K562 (cell line): ENCODE data around the gene YAF2. TPM values are rescaled to one million over a fixed set of nuclear protein-coding genes. Genes with fewer than 3 reads are reported as not detected.
A peak's percentile ranks its signal among the peaks of the same experiment; 100 is the strongest.

Experiments
- CEBPG ChIP-seq, 3 experiments: fragments of 200-800 bp in 1 of 3; sonication (Bioruptor generic) in 1 of 3; sonication (generic) in 1 of 3; formaldehyde crosslinking in 1 of 3; IDR thresholded peaks in 2 of 3; conservative IDR thresholded peaks in 1 of 3; 2 replicates each; pipeline versions ENCODE4 v1.6.1 to v1.8.0; 2016 to 2022; ENCODE audit warnings: missing compliant biosample characterization in 2 of 3, missing genetic modification characterization in 2 of 3, mild to moderate bottlenecking in 1 of 3, missing genetic modification reagents in 1 of 3
- GATAD2A ChIP-seq: fragments of 450-650 bp; IDR thresholded peaks from 2 replicates; pipeline ENCODE4 v1.6.1; 2017
- GTF2A2 ChIP-seq: IDR thresholded peaks from 2 replicates; pipeline ENCODE4 v1.6.1; 2016; ENCODE audit warnings: mild to moderate bottlenecking, missing genetic modification characterization, missing compliant biosample characterization
- HDAC2 ChIP-seq: fragments of 450-650 bp; IDR thresholded peaks from 2 replicates; pipeline ENCODE4 v1.6.1; 2016; ENCODE audit warnings: mild to moderate bottlenecking
- SNRNP70 ChIP-seq: fragments of 200-400 bp; formaldehyde crosslinking; optimal IDR thresholded peaks from 2 replicates; pipeline ENCODE3; 2017; ENCODE audit warnings: low read depth, low read length
- TBL1XR1 ChIP-seq, 2 experiments: IDR thresholded peaks; 2 replicates each; pipeline ENCODE4 v1.6.1; 2012; ENCODE audit warnings: improper control_type of control experiment in 2 of 2, low read length in 2 of 2, mild to moderate bottlenecking in 1 of 2
- ZNF699 ChIP-seq: fragments of 250-450 bp; sonication (Bioruptor Pico); IDR thresholded peaks from 2 replicates; pipeline ENCODE4 v1.8.0; 2021; ENCODE audit warnings: mild to moderate bottlenecking, moderate library complexity; ENCODE audit not compliant: insufficient replicate concordance
- polyA plus RNA-seq, 8 experiments: library from polyadenylated mRNA; depleted of rRNA in 4 of 8; stranded (reverse) in 5 of 8; unstranded in 3 of 8; fragments of >200 nt; fragmentation: Nextera tagmentation in 2 of 8; fragmentation: Illumina TruSeq in 1 of 8; extraction: Ambion mirVana in 2 of 8; extraction: Trizol in 1 of 8; gene quantifications; 2 replicates each; pipeline versions ENCODE4 v1.2.1 to v1.2.3, GENCODE V29; 2011 to 2014; ENCODE audit warnings: inconsistent platforms in 1 of 8, missing spikeins in 1 of 8
- total RNA-seq, 7 experiments: library from RNA; depleted of rRNA in 6 of 7; stranded (reverse); fragments of >200 nt in 6 of 7; fragmentation: Illumina TruSeq in 2 of 7; extraction: Trizol in 2 of 7; gene quantifications; 2 replicates each; pipeline versions ENCODE4 v1.2.1 to v1.2.3, GENCODE V29; 2011 to 2021; ENCODE audit warnings: low replicate concordance in 1 of 7
- TF ChIP-seq, protein P1 (sequence below): sonication (generic); formaldehyde crosslinking; IDR thresholded peaks from 2 replicates; pipeline ENCODE4 v1.4.0; 2020; ENCODE audit warnings: mild to moderate bottlenecking, missing genetic modification reagents
- TF ChIP-seq, protein P2 (sequence below): sonication (generic); formaldehyde crosslinking; IDR thresholded peaks from 2 replicates; pipeline ENCODE4 v1.8.0; 2022; ENCODE audit warnings: mild to moderate bottlenecking, missing genetic modification reagents
- TF ChIP-seq, protein P3 (sequence below), 2 experiments: fragments of 450-650 bp; formaldehyde crosslinking in 1 of 2; IDR thresholded peaks; 2 replicates each; pipeline versions ENCODE4 v1.4.0 to v1.6.1; 2014 to 2020; ENCODE audit warnings: mild to moderate bottlenecking in 2 of 2, borderline replicate concordance in 1 of 2, low read depth in 1 of 2

YAF2 gene
- total and polyA plus RNA-seq, 9 of the 15 experiments (the other 6 are each of a cell fraction or from before 2014, with no cell fraction given) = 10.6 to 26.4 (median 21.3) TPM

DNA sequence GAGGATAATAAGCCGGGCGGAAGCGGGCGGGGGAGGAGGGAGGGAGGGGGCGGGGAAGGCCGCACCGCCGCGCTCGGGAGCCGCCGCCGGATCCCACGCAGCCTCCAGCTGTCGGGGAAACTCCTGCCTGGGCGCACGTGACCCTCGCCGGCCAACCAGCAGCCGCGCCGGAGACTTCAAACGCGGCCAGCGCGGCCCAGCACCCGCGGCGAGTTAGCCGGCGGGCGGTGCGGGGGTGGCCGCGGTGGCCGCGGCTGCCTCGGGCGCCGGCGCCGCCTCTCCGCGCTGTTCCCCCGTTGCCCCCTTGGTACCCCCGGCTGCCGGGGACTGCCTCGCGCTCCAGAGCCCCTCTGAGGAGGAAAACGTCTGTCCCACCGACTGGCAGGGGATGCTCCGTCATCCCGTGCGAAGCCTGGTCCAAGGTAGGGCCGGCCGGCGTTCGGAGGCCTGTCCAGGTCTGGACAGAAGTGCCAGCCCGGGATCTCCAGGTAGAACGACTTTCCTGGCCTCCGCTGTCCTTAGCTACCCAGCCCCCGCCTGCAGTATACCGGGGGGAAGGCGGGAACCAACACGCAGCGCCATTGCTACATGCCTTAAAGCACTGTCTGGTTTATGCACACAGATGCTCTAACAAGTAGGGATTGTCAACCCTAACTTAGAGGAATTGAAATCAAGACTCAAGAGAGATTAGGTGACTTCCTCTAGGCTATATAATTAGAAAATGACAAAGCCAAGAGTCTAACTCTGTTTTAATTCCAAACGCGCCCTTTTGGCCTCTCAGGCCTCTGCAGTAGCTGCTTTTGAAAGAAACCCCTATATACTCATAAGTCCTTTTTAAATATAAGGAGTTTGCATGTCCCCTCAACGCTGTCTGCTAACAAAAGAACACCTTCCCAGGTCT is at the start of gene YAF2 (continued):
- TF ChIP-seq, protein P1, sequence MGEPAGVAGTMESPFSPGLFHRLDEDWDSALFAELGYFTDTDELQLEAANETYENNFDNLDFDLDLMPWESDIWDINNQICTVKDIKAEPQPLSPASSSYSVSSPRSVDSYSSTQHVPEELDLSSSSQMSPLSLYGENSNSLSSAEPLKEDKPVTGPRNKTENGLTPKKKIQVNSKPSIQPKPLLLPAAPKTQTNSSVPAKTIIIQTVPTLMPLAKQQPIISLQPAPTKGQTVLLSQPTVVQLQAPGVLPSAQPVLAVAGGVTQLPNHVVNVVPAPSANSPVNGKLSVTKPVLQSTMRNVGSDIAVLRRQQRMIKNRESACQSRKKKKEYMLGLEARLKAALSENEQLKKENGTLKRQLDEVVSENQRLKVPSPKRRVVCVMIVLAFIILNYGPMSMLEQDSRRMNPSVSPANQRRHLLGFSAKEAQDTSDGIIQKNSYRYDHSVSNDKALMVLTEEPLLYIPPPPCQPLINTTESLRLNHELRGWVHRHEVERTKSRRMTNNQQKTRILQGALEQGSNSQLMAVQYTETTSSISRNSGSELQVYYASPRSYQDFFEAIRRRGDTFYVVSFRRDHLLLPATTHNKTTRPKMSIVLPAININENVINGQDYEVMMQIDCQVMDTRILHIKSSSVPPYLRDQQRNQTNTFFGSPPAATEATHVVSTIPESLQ (CRISPR knock-in tag) = no peak
- TF ChIP-seq, protein P2, sequence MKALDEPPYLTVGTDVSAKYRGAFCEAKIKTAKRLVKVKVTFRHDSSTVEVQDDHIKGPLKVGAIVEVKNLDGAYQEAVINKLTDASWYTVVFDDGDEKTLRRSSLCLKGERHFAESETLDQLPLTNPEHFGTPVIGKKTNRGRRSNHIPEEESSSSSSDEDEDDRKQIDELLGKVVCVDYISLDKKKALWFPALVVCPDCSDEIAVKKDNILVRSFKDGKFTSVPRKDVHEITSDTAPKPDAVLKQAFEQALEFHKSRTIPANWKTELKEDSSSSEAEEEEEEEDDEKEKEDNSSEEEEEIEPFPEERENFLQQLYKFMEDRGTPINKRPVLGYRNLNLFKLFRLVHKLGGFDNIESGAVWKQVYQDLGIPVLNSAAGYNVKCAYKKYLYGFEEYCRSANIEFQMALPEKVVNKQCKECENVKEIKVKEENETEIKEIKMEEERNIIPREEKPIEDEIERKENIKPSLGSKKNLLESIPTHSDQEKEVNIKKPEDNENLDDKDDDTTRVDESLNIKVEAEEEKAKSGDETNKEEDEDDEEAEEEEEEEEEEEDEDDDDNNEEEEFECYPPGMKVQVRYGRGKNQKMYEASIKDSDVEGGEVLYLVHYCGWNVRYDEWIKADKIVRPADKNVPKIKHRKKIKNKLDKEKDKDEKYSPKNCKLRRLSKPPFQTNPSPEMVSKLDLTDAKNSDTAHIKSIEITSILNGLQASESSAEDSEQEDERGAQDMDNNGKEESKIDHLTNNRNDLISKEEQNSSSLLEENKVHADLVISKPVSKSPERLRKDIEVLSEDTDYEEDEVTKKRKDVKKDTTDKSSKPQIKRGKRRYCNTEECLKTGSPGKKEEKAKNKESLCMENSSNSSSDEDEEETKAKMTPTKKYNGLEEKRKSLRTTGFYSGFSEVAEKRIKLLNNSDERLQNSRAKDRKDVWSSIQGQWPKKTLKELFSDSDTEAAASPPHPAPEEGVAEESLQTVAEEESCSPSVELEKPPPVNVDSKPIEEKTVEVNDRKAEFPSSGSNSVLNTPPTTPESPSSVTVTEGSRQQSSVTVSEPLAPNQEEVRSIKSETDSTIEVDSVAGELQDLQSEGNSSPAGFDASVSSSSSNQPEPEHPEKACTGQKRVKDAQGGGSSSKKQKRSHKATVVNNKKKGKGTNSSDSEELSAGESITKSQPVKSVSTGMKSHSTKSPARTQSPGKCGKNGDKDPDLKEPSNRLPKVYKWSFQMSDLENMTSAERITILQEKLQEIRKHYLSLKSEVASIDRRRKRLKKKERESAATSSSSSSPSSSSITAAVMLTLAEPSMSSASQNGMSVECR = no peak
- TF ChIP-seq SNRNP70 (no peak), ZNF699 (CRISPR knock-in tag) (no peak), GTF2A2 (tag) (no peak), CEBPG (CRISPR knock-in tag; IDR thresholded peaks at IDR 0.05) (peak; percentile 14; the same call in 1 of the 2 replicates), CEBPG (tag; conservative IDR thresholded peaks at IDR 0.05 in 1 of 2, IDR thresholded peaks at IDR 0.05 in 1 of 2) (no peak), GATAD2A (no peak), HDAC2 (no peak), TBL1XR1 (IDR thresholded peaks at IDR 0.05; ENCODE audit: low read length in 2 of 2) (no peak)
- TF ChIP-seq, protein P3, sequence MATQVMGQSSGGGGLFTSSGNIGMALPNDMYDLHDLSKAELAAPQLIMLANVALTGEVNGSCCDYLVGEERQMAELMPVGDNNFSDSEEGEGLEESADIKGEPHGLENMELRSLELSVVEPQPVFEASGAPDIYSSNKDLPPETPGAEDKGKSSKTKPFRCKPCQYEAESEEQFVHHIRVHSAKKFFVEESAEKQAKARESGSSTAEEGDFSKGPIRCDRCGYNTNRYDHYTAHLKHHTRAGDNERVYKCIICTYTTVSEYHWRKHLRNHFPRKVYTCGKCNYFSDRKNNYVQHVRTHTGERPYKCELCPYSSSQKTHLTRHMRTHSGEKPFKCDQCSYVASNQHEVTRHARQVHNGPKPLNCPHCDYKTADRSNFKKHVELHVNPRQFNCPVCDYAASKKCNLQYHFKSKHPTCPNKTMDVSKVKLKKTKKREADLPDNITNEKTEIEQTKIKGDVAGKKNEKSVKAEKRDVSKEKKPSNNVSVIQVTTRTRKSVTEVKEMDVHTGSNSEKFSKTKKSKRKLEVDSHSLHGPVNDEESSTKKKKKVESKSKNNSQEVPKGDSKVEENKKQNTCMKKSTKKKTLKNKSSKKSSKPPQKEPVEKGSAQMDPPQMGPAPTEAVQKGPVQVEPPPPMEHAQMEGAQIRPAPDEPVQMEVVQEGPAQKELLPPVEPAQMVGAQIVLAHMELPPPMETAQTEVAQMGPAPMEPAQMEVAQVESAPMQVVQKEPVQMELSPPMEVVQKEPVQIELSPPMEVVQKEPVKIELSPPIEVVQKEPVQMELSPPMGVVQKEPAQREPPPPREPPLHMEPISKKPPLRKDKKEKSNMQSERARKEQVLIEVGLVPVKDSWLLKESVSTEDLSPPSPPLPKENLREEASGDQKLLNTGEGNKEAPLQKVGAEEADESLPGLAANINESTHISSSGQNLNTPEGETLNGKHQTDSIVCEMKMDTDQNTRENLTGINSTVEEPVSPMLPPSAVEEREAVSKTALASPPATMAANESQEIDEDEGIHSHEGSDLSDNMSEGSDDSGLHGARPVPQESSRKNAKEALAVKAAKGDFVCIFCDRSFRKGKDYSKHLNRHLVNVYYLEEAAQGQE (IDR thresholded peaks at IDR 0.05; ENCODE audit: borderline replicate concordance) = peak; percentile 27; the same call in 1 of the 2 replicates
- TF ChIP-seq, protein P3 (CRISPR knock-in tag; IDR thresholded peaks at IDR 0.05; ENCODE audit: low read depth) = no peak
